GM12892 (cell line): ENCODE results near the gene G3BP2.

Experiments
- POLR2A ChIP-seq: IDR thresholded peaks from 2 replicates; pipeline ENCODE4 v1.6.1; 2011; ENCODE audit warnings: low read depth, low read length, control low read depth
- POLR2AphosphoS5 ChIP-seq: IDR thresholded peaks from 2 replicates; pipeline ENCODE4 v1.6.1; 2011; ENCODE audit warnings: low read depth, low read length, control low read depth
- TAF1 ChIP-seq: IDR thresholded peaks from 2 replicates; pipeline ENCODE4 v1.6.1; 2011; ENCODE audit warnings: low read depth, mild to moderate bottlenecking, control low read depth, low read length, borderline replicate concordance

DNA sequence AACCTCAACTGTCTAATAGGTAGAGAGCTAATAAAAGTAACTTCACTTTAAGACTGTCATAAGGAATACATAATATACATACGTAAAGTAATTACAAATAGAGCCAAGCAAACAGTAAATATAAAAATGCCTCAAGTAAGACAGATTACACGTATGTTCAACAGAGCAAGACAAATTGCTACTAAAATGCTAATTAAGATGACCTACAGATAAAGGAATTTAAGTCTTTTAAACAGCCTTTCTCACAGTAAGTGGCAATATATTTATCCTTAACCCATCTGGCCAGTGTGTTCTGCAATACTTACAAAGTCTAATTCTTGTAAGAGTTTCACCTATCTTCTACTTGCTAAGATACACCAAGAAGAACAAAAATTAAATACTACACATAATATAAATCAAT is 12.7 kb downstream of the G3BP2 start:
- TF ChIP-seq POLR2A, result no peak
- TF ChIP-seq POLR2AphosphoS5, result no peak
- no peak for TF ChIP-seq TAF1
